OCI-LY1 (cell line): Measurements from ENCODE around the gene TPP1.

Experiments
- H2AFZ ChIP-seq: fragments of 200-600 bp; sonication (generic), shearing (Covaris generic); 2 replicates; pipeline ENCODE4 v1.6.0; 2014; ENCODE audit warnings: antibody characterized with exemption, mild to moderate bottlenecking, low read length
- H3F3A ChIP-seq: fragments of 200-600 bp; sonication (generic), shearing (Covaris generic); 2 replicates; pipeline ENCODE4 v1.6.0; 2014; ENCODE audit warnings: mild to moderate bottlenecking, antibody characterized with exemption, low read length, moderate library complexity; ENCODE audit not compliant: insufficient read depth
- H3K27ac ChIP-seq: fragments of 200-600 bp; sonication (generic); 2 replicates; pipeline ENCODE4 v1.5.1; 2014; ENCODE audit warnings: low read length, mixed run types, mild to moderate bottlenecking, low read depth; ENCODE audit not compliant: poor library complexity, severe bottlenecking
- H3K27me3 ChIP-seq: fragments of 200-600 bp; sonication (generic); 2 replicates; pipeline ENCODE4 v1.6.0; 2014; ENCODE audit warnings: antibody characterized with exemption, mild to moderate bottlenecking, low read length, moderate library complexity; ENCODE audit not compliant: insufficient read depth
- H3K36me3 ChIP-seq: fragments of 200-600 bp; sonication (generic); 2 replicates; pipeline ENCODE4 v1.6.1; 2014; ENCODE audit warnings: mild to moderate bottlenecking, antibody characterized with exemption, low read length, moderate library complexity, mixed read lengths; ENCODE audit not compliant: insufficient read depth
- H3K4me1 ChIP-seq: fragments of 200-600 bp; sonication (generic); 2 replicates; pipeline ENCODE4 v1.5.1; 2014; ENCODE audit warnings: mild to moderate bottlenecking, low read length, moderate library complexity; ENCODE audit not compliant: insufficient read depth, severe bottlenecking
- H3K4me2 ChIP-seq: fragments of 200-600 bp; sonication (generic), shearing (Covaris generic); 2 replicates; pipeline ENCODE4 v1.6.1; 2014; ENCODE audit warnings: low read length
- H3K4me3 ChIP-seq: fragments of 200-600 bp; sonication (generic); 2 replicates; pipeline ENCODE4 v1.5.1; 2014; ENCODE audit warnings: low read length, low read depth, mild to moderate bottlenecking, mixed read lengths; ENCODE audit not compliant: poor library complexity, severe bottlenecking
- H3K79me2 ChIP-seq: fragments of 200-600 bp; shearing (Covaris generic); 2 replicates; pipeline ENCODE4 v1.6.1; 2016; ENCODE audit warnings: mixed run types, low read length, mixed read lengths; ENCODE audit not compliant: insufficient read depth
- H3K9ac ChIP-seq: fragments of 200-600 bp; sonication (generic), shearing (Covaris generic); 2 replicates; pipeline ENCODE4 v1.6.1; 2014; ENCODE audit warnings: mild to moderate bottlenecking, low read length, mixed read lengths
- H3K9me2 ChIP-seq: fragments of 200-600 bp; sonication (generic), shearing (Covaris generic); 2 replicates; pipeline ENCODE4 v1.6.1; 2014; ENCODE audit warnings: low read depth, mild to moderate bottlenecking, low read length, mixed read lengths
- H3K9me3 ChIP-seq: fragments of 200-600 bp; shearing (Covaris generic); 2 replicates; pipeline ENCODE4 v1.6.1; 2014; ENCODE audit warnings: low read length, mixed read lengths
- H4K20me1 ChIP-seq: fragments of 200-600 bp; sonication (generic), shearing (Covaris generic); 2 replicates; pipeline ENCODE4 v1.6.0; 2016; ENCODE audit warnings: mild to moderate bottlenecking, low read length; ENCODE audit not compliant: insufficient read depth
- EZH2 ChIP-seq: fragments of 200-600 bp; sonication (generic), shearing (Covaris generic); IDR thresholded peaks from 2 replicates; pipeline ENCODE4 v1.8.0; 2017; ENCODE audit warnings: borderline replicate concordance, mixed run types, mild to moderate bottlenecking, antibody characterized with exemption, low read length, moderate library complexity, mixed read lengths
- TF ChIP-seq, protein P1 (sequence below): fragments of 200-600 bp; sonication (generic), shearing (Covaris generic); IDR thresholded peaks from 2 replicates; pipeline ENCODE4 v1.5.1; 2017; ENCODE audit warnings: mild to moderate bottlenecking, antibody characterized with exemption, low read length, moderate library complexity, mixed read lengths

TPP1 gene

DNA sequence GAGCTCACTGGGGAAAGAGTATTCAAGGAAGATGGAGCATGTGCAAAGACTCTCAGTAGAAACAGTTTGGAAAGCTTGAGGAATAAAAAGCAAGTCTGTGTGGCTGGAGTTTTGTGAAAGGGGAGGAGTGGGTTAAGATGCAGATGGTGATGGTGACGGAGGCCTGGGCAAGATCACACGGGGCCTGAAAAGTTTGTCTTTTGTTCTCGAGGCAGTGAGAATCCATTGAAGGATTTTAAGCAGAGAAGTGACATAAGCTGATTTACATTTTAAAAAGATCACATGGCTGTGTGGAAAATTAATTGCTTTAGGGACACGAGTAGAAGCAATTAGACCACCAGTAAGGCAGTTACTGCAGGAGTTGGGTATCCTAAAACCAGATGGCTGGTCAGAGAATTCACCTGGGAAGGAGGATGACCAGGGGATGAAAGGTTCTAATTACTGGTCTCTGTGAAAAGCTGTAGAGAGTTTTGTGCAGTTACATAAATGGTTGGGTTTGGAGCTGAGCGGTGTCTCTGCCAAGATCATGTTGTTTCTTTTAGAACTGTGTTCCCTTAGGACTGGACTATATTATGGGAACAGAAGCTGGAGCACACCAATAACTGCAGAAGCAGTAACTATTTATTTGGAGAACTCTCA, 22.9 kb downstream of the TPP1 start:
- H3K27me3 ChIP-seq: no peaks in the 10 kb centered on the region
- H3K9me2 ChIP-seq: no peaks in the 10 kb centered on the region
- no peak overlapping the region for H3K4me3 ChIP-seq
- H3K27ac ChIP-seq: no peak overlapping the region
- H3K9ac ChIP-seq: no peak overlapping the region
- no peaks in the 10 kb centered on the region for H3F3A ChIP-seq
- no peak overlapping the region for H2AFZ ChIP-seq
- no peaks in the 10 kb centered on the region for H3K79me2 ChIP-seq
- H3K9me3 ChIP-seq: no peaks in the 10 kb centered on the region
- H3K4me2 ChIP-seq: no peak overlapping the region
- peaks cover 96% of the 10 kb centered on the region for H3K36me3 ChIP-seq
- H3K4me1 ChIP-seq: no peaks in the 10 kb centered on the region
- TF ChIP-seq, protein P1, sequence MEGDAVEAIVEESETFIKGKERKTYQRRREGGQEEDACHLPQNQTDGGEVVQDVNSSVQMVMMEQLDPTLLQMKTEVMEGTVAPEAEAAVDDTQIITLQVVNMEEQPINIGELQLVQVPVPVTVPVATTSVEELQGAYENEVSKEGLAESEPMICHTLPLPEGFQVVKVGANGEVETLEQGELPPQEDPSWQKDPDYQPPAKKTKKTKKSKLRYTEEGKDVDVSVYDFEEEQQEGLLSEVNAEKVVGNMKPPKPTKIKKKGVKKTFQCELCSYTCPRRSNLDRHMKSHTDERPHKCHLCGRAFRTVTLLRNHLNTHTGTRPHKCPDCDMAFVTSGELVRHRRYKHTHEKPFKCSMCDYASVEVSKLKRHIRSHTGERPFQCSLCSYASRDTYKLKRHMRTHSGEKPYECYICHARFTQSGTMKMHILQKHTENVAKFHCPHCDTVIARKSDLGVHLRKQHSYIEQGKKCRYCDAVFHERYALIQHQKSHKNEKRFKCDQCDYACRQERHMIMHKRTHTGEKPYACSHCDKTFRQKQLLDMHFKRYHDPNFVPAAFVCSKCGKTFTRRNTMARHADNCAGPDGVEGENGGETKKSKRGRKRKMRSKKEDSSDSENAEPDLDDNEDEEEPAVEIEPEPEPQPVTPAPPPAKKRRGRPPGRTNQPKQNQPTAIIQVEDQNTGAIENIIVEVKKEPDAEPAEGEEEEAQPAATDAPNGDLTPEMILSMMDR: no peak
- TF ChIP-seq EZH2: no peak
- H4K20me1 ChIP-seq: no peaks in the 10 kb centered on the region

DNA sequence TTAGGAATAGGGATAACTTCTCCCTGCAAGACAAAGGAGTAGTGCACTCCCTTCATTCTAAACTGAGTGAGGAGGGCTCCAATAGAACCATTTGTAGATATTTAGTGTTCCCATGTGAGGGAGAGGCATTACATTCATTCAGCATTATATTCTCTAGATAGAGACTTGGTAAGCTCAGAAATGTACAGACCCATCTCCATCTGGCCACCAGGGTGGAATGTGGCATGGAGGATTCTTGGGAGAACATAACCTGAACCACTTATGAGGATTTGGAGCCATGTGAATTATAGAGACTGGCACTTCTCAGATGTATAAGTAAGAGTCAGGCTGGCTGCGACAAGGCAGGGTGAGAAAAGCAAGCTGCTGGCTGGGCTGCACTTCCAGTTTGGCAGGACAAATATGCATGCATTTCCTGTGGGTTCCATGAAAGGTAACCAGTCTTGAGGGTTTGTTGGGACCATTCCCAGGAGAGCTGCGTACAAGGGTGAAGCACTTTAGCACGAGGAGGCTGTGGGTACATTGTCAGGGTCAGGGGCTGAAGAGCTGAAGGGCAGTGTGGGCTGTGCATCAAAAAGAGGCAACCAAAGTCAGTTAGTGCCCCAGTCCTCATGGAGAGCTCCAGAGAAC, 25.0 kb downstream of the TPP1 start:
- no peak overlapping the region for H3K4me2 ChIP-seq
- H3K27me3 ChIP-seq: no peaks in the 10 kb centered on the region

DNA sequence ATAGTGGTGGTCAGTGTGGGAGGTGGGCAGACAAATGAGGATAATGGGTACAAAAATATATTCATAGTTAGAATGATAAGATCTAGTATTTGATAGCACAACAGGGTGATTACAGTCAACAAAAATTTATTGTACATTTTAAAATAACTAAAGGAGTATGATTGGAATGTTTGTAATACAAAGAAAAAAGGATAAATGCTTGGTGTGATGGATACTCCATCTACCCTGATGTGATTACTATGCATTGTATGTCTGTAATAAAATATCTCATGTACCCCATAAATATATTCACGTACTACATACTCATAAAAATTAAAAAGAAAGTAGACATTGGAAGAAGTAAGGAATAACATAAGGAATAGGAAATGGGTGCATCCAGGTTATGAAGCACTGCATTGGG, 31.2 kb downstream of the TPP1 start:
- peaks cover 5% of the 10 kb centered on the region; the same call in 1 of the 2 replicates for H3K9me3 ChIP-seq

More for the DNA sequence above, 25.0 kb downstream of the TPP1 start:
- Histone ChIP-seq H3K9me3 (no peaks in the 10 kb centered on the region), H3K4me1 (no peaks in the 10 kb centered on the region), H3F3A (no peaks in the 10 kb centered on the region), H3K9me2 (no peaks in the 10 kb centered on the region), H3K4me3 (no peak overlapping the region), H4K20me1 (no peaks in the 10 kb centered on the region), H3K36me3 (peaks cover 83% of the 10 kb centered on the region), H3K79me2 (no peaks in the 10 kb centered on the region), H2AFZ (no peak overlapping the region), H3K27ac (no peak overlapping the region), H3K9ac (no peak overlapping the region)
- TF ChIP-seq, protein P1: no peak
- TF ChIP-seq EZH2: no peak

More for the DNA sequence above, 31.2 kb downstream of the TPP1 start:
- Histone ChIP-seq H3K79me2 (no peaks in the 10 kb centered on the region), H3F3A (no peaks in the 10 kb centered on the region), H3K9me2 (no peaks in the 10 kb centered on the region), H4K20me1 (no peaks in the 10 kb centered on the region), H3K4me3 (no peak overlapping the region), H3K4me2 (no peak overlapping the region), H3K27ac (no peak overlapping the region), H3K9ac (no peak overlapping the region), H3K4me1 (no peaks in the 10 kb centered on the region), H2AFZ (no peak overlapping the region), H3K27me3 (no peaks in the 10 kb centered on the region), H3K36me3 (peaks cover 45% of the 10 kb centered on the region)
- TF ChIP-seq, protein P1: no peak
